ENCODE results near the gene ALPL. TPM values are rescaled to one million over a fixed set of nuclear protein-coding genes. Genes with fewer than 3 reads are reported as not detected.

Gene ALPL
- total RNA-seq, 4 donors from 2014 or later, result 5.3 to 52.8 (median 16.8) TPM

DNA sequence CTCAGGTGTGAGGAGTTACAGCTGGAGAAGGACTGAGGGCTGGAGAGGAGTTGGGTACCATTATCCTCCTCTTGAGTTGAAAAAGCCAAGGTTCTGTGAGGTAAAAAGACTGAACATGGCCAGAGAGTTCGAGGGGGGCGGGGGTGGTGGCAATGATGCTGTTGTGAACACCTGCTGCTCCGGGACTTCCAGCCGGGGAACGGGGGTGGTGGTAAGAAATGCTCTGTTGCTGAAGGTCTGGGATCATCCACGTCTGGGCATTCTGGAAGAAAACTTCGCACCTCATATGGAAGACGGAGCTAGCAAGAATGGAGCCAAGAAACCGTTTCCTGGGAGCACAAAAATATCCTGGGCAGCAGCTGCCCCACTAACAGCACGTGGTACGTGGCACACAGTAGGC is 20.1 kb upstream of the ALPL start:
- DNase-seq (ENCODE audit: low spot score) (no peak), ATAC-seq (ENCODE audit: low FRiP score) (no peak)
- no peak for TF ChIP-seq CTCF (IDR thresholded peaks at IDR 0.05)

- DNase-seq (ENCODE audit: low spot score), result no peak
- TF ChIP-seq CTCF (IDR thresholded peaks at IDR 0.05), result no peak
- no peak for ATAC-seq (ENCODE audit: low FRiP score)
Measured at GRCh38 chr1:21490774-21491487, 18.3 kb upstream of the ALPL start.

DNA sequence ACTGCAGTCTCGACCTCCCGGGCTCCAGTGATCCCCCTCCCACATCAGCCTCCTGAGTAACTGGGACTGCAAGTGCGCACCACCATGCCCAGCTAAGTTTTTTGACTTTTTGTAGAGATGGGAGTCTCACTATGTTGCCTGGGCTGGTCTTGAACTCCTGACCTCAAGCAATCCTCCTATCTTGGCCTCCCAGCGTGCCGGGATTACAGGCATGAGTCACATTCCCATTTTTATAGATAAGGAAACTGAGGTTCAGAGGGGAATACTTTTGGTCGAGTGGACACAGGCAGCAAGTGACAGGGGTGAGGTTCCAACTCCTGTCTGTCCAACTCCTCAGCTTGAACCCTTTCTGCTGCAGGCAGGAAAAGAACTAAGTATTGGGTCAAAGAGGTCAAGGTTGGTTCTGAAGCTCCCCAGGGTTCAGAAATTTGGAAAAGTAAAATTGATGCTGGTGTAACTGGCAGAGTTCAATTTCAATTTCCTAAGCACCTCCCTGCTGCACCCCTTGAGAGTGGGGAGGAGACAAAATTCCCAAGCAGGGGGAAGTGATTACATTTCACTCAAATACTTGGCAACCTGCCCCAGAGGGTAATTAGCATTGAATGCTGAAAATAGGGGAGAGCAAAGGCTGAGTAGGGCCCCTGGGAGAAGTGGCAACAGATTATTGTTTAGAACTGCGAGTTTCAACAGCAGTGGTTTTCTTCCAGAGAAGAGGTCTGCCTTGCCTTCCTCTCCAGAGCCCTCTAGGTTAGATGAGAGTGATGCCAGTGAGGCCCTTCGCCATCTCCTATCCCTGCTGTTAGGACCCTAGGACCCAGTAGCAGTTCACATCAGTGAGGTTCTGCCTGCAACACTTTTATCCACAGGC is 17.5 kb upstream of the ALPL start:
- ATAC-seq (ENCODE audit: low FRiP score) (no peak), DNase-seq (ENCODE audit: low spot score) (no peak)
- no peak for TF ChIP-seq CTCF (IDR thresholded peaks at IDR 0.05)

DNA sequence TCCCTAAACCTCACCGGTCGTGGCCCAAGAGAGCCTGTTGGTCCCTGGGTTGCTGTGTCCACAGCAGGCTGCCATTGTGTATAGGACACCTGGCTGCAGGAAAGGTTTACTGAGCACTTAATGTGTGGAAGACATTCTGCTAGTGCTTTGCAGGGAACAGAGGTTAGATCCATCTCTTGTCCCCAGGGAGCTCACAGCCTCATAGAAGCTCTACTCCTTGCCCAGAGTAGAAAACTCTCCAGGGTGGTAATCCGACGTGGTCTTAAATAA is 16.9 kb upstream of the ALPL start:
- no peak for TF ChIP-seq CTCF (IDR thresholded peaks at IDR 0.05)
- ATAC-seq (ENCODE audit: low FRiP score) (no peak), DNase-seq (ENCODE audit: low spot score) (no peak)

GRCh38 chr1:21494196-21494595 is 15.0 kb upstream of the ALPL start:
- TF ChIP-seq CTCF (IDR thresholded peaks at IDR 0.05), result no peak
- no peak for ATAC-seq (ENCODE audit: low FRiP score)
- no peak for DNase-seq (ENCODE audit: low spot score)

DNA sequence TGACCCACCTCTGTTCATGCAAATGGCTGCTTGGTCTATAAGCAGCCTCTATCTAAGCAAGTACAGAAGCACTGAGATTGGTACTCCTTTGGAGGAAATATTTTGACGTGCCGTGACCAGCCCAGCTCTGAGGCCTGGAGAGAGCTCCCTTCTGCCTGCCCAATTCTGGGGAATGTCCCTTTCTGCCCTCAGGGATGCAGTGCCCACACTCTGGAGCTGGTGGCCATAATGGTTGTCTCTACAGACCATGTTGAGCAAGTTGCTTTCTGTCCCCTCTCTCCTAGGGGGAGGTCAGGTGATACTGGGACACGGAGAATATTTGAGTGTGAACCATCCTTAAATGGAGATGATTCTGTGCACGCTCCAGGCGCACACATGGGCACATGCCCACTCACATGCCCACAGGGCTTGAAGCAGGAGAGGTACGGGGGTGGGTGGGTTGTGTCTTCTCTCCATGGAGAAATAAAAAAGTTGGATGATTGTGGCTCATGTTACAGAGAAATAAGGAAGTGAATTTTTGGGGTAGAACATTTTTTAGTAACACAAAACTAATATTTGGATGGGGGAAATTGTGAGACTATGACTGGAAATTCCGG is 13.9 kb upstream of the ALPL start:
- DNase-seq (ENCODE audit: low spot score) (no peak), ATAC-seq (ENCODE audit: low FRiP score) (no peak)
- TF ChIP-seq CTCF (IDR thresholded peaks at IDR 0.05), result no peak

Data from omental fat pad (tissue), 4 donors.